IMR-90 (cell line): ENCODE results near the gene ZBTB9. TPM values are rescaled to one million over a fixed set of nuclear protein-coding genes. Genes with fewer than 3 reads are reported as not detected.
A peak's percentile ranks its signal among the peaks of the same experiment; 100 is the strongest.

ENCODE experiments used
- ATAC-seq: fragments of 200-7000 bp; cut with Tn5 transposase; 2 replicates; pipeline ENCODE4 v1.9.1; 2020; ENCODE audit warnings: low read depth, mild to moderate bottlenecking, moderate library complexity
- BruUV-seq: library from RNA; stranded (reverse); fragments of 400-500 nt; replicated peaks from 2 replicates; lab custom pipeline; 2021; lab: Mats Ljungman, UMichigan
- CTCF ChIA-PET: fragments of 300-600 bp; formaldehyde crosslinking; extraction: SDS; loops from one replicate; lab custom pipeline; 2021; ENCODE audit warnings: antibody characterized with exemption; lab: Yijun Ruan, JAX
- POLR2A ChIA-PET: fragments of 300-600 bp; sonication (Branson Sonifier 250); formaldehyde crosslinking; loops from one replicate; lab custom pipeline; 2022; ENCODE audit warnings: antibody characterized with exemption; ENCODE audit not compliant: unreplicated experiment; lab: Charles Lee
- DNase-seq: peaks from one replicate; pipeline ENCODE4 v3.0.0; 2013
- H2AFZ ChIP-seq: replicated peaks from 2 replicates; pipeline ENCODE3; 2013; ENCODE audit warnings: low read length, mild to moderate bottlenecking; ENCODE audit not compliant: poor library complexity
- H2AK5ac ChIP-seq: 2 replicates; pipeline ENCODE4 v1.6.1; 2013; ENCODE audit warnings: low read depth, low read length, inconsistent platforms
- H2AK9ac ChIP-seq: replicated peaks from 2 replicates; pipeline ENCODE3; 2013; ENCODE audit warnings: mild to moderate bottlenecking, low read depth, low read length, moderate library complexity; ENCODE audit not compliant: poor library complexity
- H2BK120ac ChIP-seq: 2 replicates; pipeline ENCODE4 v1.6.1; 2013; ENCODE audit warnings: low read depth, low read length, inconsistent platforms
- H2BK15ac ChIP-seq: 3 replicates; pipeline ENCODE4 v1.6.1; 2013; ENCODE audit warnings: low read depth, low read length, inconsistent platforms
- H2BK20ac ChIP-seq: 2 replicates; pipeline ENCODE4 v1.6.1; 2013; ENCODE audit warnings: low read depth, mild to moderate bottlenecking, inconsistent platforms, low read length, moderate library complexity
- H2BK5ac ChIP-seq: 2 replicates; pipeline ENCODE4 v1.6.1; 2013; ENCODE audit warnings: mild to moderate bottlenecking, low read depth, low read length, inconsistent platforms; ENCODE audit not compliant: poor library complexity, severe bottlenecking
- H3K14ac ChIP-seq: replicated peaks from 2 replicates; pipeline ENCODE4 v1.6.1; 2013; ENCODE audit warnings: low read depth, low read length, inconsistent platforms
- H3K18ac ChIP-seq: 2 replicates; pipeline ENCODE4 v1.6.1; 2013; ENCODE audit warnings: low read depth, low read length, control low read depth
- H3K23ac ChIP-seq: 2 replicates; pipeline ENCODE4 v1.6.1; 2013; ENCODE audit warnings: low read depth, low read length, inconsistent platforms
- H3K27ac ChIP-seq: 2 replicates; pipeline ENCODE4 v1.5.1; 2013; ENCODE audit warnings: mild to moderate bottlenecking, control low read depth, low read length; ENCODE audit not compliant: insufficient read depth
- H3K27me3 ChIP-seq: 2 replicates; pipeline ENCODE4 v1.6.1; 2013; ENCODE audit warnings: low read length; ENCODE audit not compliant: control insufficient read depth, insufficient read depth
- H3K36me3 ChIP-seq: 2 replicates; pipeline ENCODE4 v1.6.1; 2013; ENCODE audit warnings: low read length, mixed read lengths; ENCODE audit not compliant: control insufficient read depth, insufficient read depth
- H3K4ac ChIP-seq: 2 replicates; pipeline ENCODE4 v1.6.1; 2013; ENCODE audit warnings: low read depth, low read length, inconsistent platforms
- H3K4me1 ChIP-seq: 2 replicates; pipeline ENCODE4 v1.6.1; 2013; ENCODE audit warnings: low read length, mixed read lengths; ENCODE audit not compliant: control insufficient read depth, insufficient read depth
- H3K4me2 ChIP-seq: 2 replicates; pipeline ENCODE4 v1.6.1; 2013; ENCODE audit warnings: low read depth, mild to moderate bottlenecking, control low read depth, low read length, moderate library complexity
- H3K4me3 ChIP-seq: 2 replicates; pipeline ENCODE4 v1.5.1; 2013; ENCODE audit warnings: low read depth, mild to moderate bottlenecking, control low read depth, low read length, moderate library complexity; ENCODE audit not compliant: insufficient read depth
- H3K56ac ChIP-seq: 2 replicates; pipeline ENCODE4 v1.6.1; 2013; ENCODE audit warnings: low read length, inconsistent platforms; ENCODE audit not compliant: insufficient read depth; ENCODE audit errors: extremely low read depth
- H3K79me1 ChIP-seq, 2 experiments: 2 replicates each; pipeline ENCODE4 v1.6.1; 2013; ENCODE audit warnings: low read length in 2 of 2, inconsistent platforms in 1 of 2, low read depth in 1 of 2
- H3K9ac ChIP-seq: 2 replicates; pipeline ENCODE4 v1.6.1; 2013; ENCODE audit warnings: low read depth, low read length, control low read depth
- H3K9me1 ChIP-seq: 2 replicates; pipeline ENCODE4 v1.6.1; 2013; ENCODE audit warnings: low read length, inconsistent platforms; ENCODE audit not compliant: insufficient read depth
- H3K9me3 ChIP-seq: 2 replicates; pipeline ENCODE4 v1.6.1; 2013; ENCODE audit warnings: low read length; ENCODE audit not compliant: control insufficient read depth, insufficient read depth
- H4K20me1 ChIP-seq: 2 replicates; pipeline ENCODE4 v1.6.1; 2013; ENCODE audit warnings: low read length, inconsistent platforms; ENCODE audit not compliant: insufficient read depth
- H4K5ac ChIP-seq: 2 replicates; pipeline ENCODE4 v1.6.1; 2013; ENCODE audit warnings: mild to moderate bottlenecking, low read depth, low read length, control low read depth
- H4K8ac ChIP-seq, 2 experiments: 2 replicates each; pipeline ENCODE4 v1.6.1; 2013; ENCODE audit warnings: low read depth in 2 of 2, low read length in 2 of 2, control low read depth in 1 of 2, inconsistent platforms in 1 of 2
- H4K91ac ChIP-seq: 2 replicates; pipeline ENCODE4 v1.6.1; 2013; ENCODE audit warnings: low read depth, low read length, inconsistent platforms; ENCODE audit not compliant: insufficient read depth
- MAFK ChIP-seq: IDR thresholded peaks from 2 replicates; pipeline ENCODE4 v1.6.1; 2012; ENCODE audit warnings: low read depth, low read length, improper control_type of control experiment
- MXI1 ChIP-seq: IDR thresholded peaks from 2 replicates; pipeline ENCODE4 v1.6.1; 2012; ENCODE audit warnings: low read depth, mild to moderate bottlenecking, low read length, moderate library complexity, borderline replicate concordance
- USF2 ChIP-seq: fragments of 150-350 bp; IDR thresholded peaks from 2 replicates; pipeline ENCODE4 v1.6.1; 2017; ENCODE audit warnings: mild to moderate bottlenecking, antibody characterized with exemption, low read length, low read depth
- WGBS, 2 experiments: methylation state at CpG; one replicate each; pipeline versions ENCODE4 v1.1.5 to v1.1.7; 2013; ENCODE audit warnings: missing lambda C conversion rate in 2 of 2; ENCODE audit not compliant: insufficient read length in 1 of 2; ENCODE audit errors: extremely low coverage in 2 of 2; 5-methylcytosine and 5-hydroxymethylcytosine counted together
- dilution Hi-C: fragments of 300-500 bp; cut with HindIII; formaldehyde crosslinking; loops from one replicate; pipeline ENCODE4 v1.14.3; 2018; ENCODE audit warnings: low sequenced_read_pairs; ENCODE audit not compliant: unreplicated experiment
- in situ Hi-C: fragments of 300-500 bp; cut with MboI; formaldehyde crosslinking; loops from 3 replicates; pipeline ENCODE4 v1.14.3; 2019; ENCODE audit warnings: low sequenced_read_pairs, inconsistent platforms, mixed read lengths
- intact Hi-C: fragments of 100-400 bp; cut with micrococcal nuclease; formaldehyde crosslinking; loops from 2 replicates; pipeline ENCODE4 v1.10.0; 2022
- polyA plus RNA-seq, 3 experiments: library from polyadenylated mRNA; depleted of rRNA; stranded (reverse); fragments of >200 nt; gene quantifications; 2 replicates each; pipeline ENCODE4 v1.2.3, GENCODE V29; 2012; ENCODE audit warnings: low replicate concordance in 1 of 3
- total RNA-seq: library from RNA; depleted of rRNA; stranded (reverse); fragments of >200 nt; gene quantifications from 2 replicates; pipeline ENCODE4 v1.2.3, GENCODE V29; 2012

ZBTB9 gene
- total and polyA plus RNA-seq, 2 of the 4 experiments (the other 2 are of a cell fraction), result 5.4 to 5.9 TPM

GRCh38 chr6:33426590-33427511, 27.5 kb upstream of the ZBTB9 start:
- H3K4me1 ChIP-seq, result peaks cover 38% of the 10 kb centered on the region
- H3K36me3 ChIP-seq, result peaks cover 17% of the 10 kb centered on the region
- peaks cover 33 to 92% of the 10 kb centered on the region in 2 experiments for H3K79me1 ChIP-seq
- H2BK5ac ChIP-seq, result no peak overlapping the region
- H3K9me1 ChIP-seq, result peaks cover 36% of the 10 kb centered on the region
- H4K20me1 ChIP-seq, result peaks cover 35% of the 10 kb centered on the region
- peak overlapping the region; percentile 79 for H3K23ac ChIP-seq
- H3K27me3 ChIP-seq, result no peaks in the 10 kb centered on the region
- no peak overlapping the region for H2BK20ac ChIP-seq
- in situ Hi-C loops, result no loop called here
- WGBS, 2 experiments, result 33% methylated on average over 3 of the region's 12 CpGs; no CpG with 5 or more reads in 1 of the 2 experiments
- peak overlapping the region; percentile 72 for H3K9ac ChIP-seq
- peak overlapping the region; percentile 22 for H3K14ac ChIP-seq
- peak overlapping the region; percentile 94 for H3K4me3 ChIP-seq
- no peak overlapping the region for H3K18ac ChIP-seq
- dilution Hi-C loops, result no loop called here
- H4K5ac ChIP-seq, result 0 out of 2 replicates have a peak overlapping the region, but pooled peaks have one; percentile 9
- H2AFZ ChIP-seq, result peak overlapping the region; percentile 69
- H3K4me2 ChIP-seq, result peak overlapping the region; percentile 88
- no peak for ATAC-seq
- H3K4ac ChIP-seq, result peak overlapping the region; percentile 36; the same call in 1 of the 2 replicates
- H2BK120ac ChIP-seq, result no peak overlapping the region
- DNase-seq, result no peak
- ChIA-PET POLR2A (interaction anchor here (0.5 to 0.6 kb wide), 3 partner anchors 17 to 1311 kb away, joined by 3 to 19 read pairs (median 9); no protein-coding TSS in a partner anchor), CTCF (interaction anchor here (1.0 to 1.4 kb wide), 2 partner anchors 23 to 31 kb away, joined by 3 read pairs; no protein-coding TSS in a partner anchor)
- H2BK15ac ChIP-seq, result no peak overlapping the region; the same call in 2 of the 3 replicates
- TF ChIP-seq USF2 (peak; percentile 49; the same call in 1 of the 2 replicates), MXI1 (no peak), MAFK (no peak)
- H2AK9ac ChIP-seq, result peak overlapping the region; percentile 80
- H4K91ac ChIP-seq, result no peak overlapping the region
- H3K27ac ChIP-seq, result peak overlapping the region; percentile 68; the same call in 1 of the 2 replicates
- H3K56ac ChIP-seq, result no peak overlapping the region
- BruUV-seq, result no TSS peak
- no peaks in the 10 kb centered on the region for H3K9me3 ChIP-seq
- peak overlapping the region in 1 of 2 experiments; percentile 91; a peak in 1 of 4 replicates for H4K8ac ChIP-seq
- H2AK5ac ChIP-seq, result peak overlapping the region; percentile 96; the same call in 1 of the 2 replicates
- intact Hi-C loops, result no loop called here
